NB4 (cell line): ENCODE data around the gene TRMT61A.

Experiments used
- CTCF ChIP-seq: IDR thresholded peaks from one replicate; pipeline ENCODE4 v1.5.1; 2012; ENCODE audit warnings: low read depth, low read length
- MAX ChIP-seq: IDR thresholded peaks from 2 replicates; pipeline ENCODE4 v1.6.1; 2011; ENCODE audit warnings: low read depth, low read length
- POLR2A ChIP-seq: IDR thresholded peaks from 2 replicates; pipeline ENCODE4 v1.6.1; 2011; ENCODE audit warnings: mild to moderate bottlenecking; ENCODE audit not compliant: insufficient read length; ENCODE audit errors: extremely low read depth

- TF ChIP-seq CTCF (no peak), MAX (no peak), POLR2A (no peak)
These were observed 14.9 kb downstream of the TRMT61A start for GRCh38 chr14:103543721-103544387.
